ENCODE measurements around the gene OTUB1. TPM values are rescaled to one million over a fixed set of nuclear protein-coding genes. Genes with fewer than 3 reads are reported as not detected.

Gene OTUB1
- total and polyA plus RNA-seq, 2 donors (not counting 1 experiment from before 2014, with no cell fraction given) = 78.2 to 119 TPM

- ChIA-PET CTCF (no interaction called here), POLR2A (no interaction called here)
- H3K27me3 Mint-ChIP-seq = peaks cover 11% of the 10 kb centered on the region
- no peak overlapping the region for H3K27ac ChIP-seq (ENCODE audit: low read length in 2 of 2)
- H3K9ac ChIP-seq (ENCODE audit: low read length) = no peak overlapping the region
- H3K4me2 ChIP-seq (replicated peaks; ENCODE audit: low read depth, low read length, poor library complexity, severe bottlenecking) = no peak overlapping the region
- H3K27me3 ChIP-seq (replicated peaks in 1 of 4; ENCODE audit: control extremely low read depth in 1 of 4, control insufficient read depth in 3 of 4, insufficient read depth in 4 of 4, low read length in 3 of 4) = peaks cover 0 to under 1% (median 0%) of the 10 kb centered on the region in 4 experiments
- no peaks in the 10 kb centered on the region for H4K20me1 ChIP-seq (ENCODE audit: control insufficient read depth, insufficient read depth, low read length, poor library complexity, severe bottlenecking)
- H3K79me2 ChIP-seq (ENCODE audit: control insufficient read depth, insufficient read depth, low read length) = no peaks in the 10 kb centered on the region
- TF ChIP-seq EZH2 (IDR thresholded peaks at IDR 0.05; ENCODE audit: borderline replicate concordance, insufficient read depth, low read depth, low read length, poor library complexity, severe bottlenecking) = no peak
- TF ChIP-seq CTCF (IDR thresholded peaks at IDR 0.05) = no peak
- H3K9me3 ChIP-seq (ENCODE audit: control extremely low read depth in 1 of 3, control insufficient read depth in 2 of 3, insufficient read depth in 1 of 3, low read length in 2 of 3) = peaks cover 0 to 5% (median 0%) of the 10 kb centered on the region in 3 donors
- intact Hi-C loops (cut with micrococcal nuclease) = no loop called here
- H3K4me3 Mint-ChIP-seq = no peak overlapping the region
- no peak overlapping the region for H2AFZ ChIP-seq (ENCODE audit: insufficient read depth, low read depth, low read length, poor library complexity, severe bottlenecking)
- no peaks in the 10 kb centered on the region for H3K4me1 ChIP-seq (ENCODE audit: control insufficient read depth in 2 of 2, insufficient read depth in 2 of 2, low read length in 2 of 2)
- H3K9me3 Mint-ChIP-seq (ENCODE audit: insufficient read depth) = no peaks in the 10 kb centered on the region
- no peaks in the 10 kb centered on the region for H3K36me3 ChIP-seq (replicated peaks in 1 of 2; ENCODE audit: control extremely low read depth in 1 of 2, control insufficient read depth in 1 of 2, extremely low read depth in 1 of 2, insufficient read depth in 2 of 2, low read length in 1 of 2)
- DNase-seq = no peak
- WGBS (ENCODE audit: insufficient coverage) = 92% methylated on average over 12 of the region's 14 CpGs
- no peak overlapping the region for H3K4me3 ChIP-seq (ENCODE audit: control extremely low read depth in 1 of 5, extremely low read depth in 1 of 5, insufficient read depth in 1 of 5, low read depth in 2 of 5, low read length in 4 of 5)
- ATAC-seq (ENCODE audit: low read depth) = no peak
- H3K4me1 Mint-ChIP-seq = no peaks in the 10 kb centered on the region
- no peak overlapping the region for H3K27ac Mint-ChIP-seq
Measured at GRCh38 chr11:64022125-64022784, 36.0 kb downstream of the OTUB1 start.
